SKM-1 (cell line): ENCODE results near the gene TTLL8.

ENCODE experiments used
- DNase-seq: peaks from one replicate; lab custom pipeline; 2025; ENCODE audit not compliant: unreplicated experiment; lab: John Stamatoyannopoulos, UW

Gene TTLL8

DNA sequence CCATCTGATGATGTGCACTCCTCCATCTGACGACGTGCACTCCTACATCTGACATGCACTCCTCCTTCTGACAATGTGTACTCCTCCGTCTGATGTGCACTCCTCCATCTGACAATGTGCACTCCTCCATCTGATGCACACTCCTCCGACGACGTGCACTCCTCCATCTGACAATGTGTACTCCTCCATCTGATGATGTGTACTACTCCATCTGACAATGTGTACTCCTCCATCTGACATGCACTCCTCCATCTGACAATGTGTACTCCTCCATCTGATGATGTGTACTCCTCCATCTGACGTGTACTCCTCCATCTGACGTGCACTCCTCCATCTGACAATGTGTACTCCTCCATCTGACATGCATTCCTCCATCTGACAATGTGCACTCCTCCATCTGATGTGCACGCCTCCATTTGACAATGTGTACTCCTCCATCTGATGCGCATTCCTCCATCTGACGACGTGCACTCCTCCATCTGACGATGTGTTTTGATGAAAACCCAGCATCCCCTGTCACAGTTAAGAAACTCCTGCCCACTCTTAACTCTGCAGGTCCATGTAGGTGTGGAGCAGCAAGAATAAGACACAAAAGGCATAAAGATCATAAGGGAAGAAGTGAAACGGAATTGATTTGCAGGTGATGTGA lies 35.8 kb downstream of the TTLL8 start:
- no peak for DNase-seq

DNA sequence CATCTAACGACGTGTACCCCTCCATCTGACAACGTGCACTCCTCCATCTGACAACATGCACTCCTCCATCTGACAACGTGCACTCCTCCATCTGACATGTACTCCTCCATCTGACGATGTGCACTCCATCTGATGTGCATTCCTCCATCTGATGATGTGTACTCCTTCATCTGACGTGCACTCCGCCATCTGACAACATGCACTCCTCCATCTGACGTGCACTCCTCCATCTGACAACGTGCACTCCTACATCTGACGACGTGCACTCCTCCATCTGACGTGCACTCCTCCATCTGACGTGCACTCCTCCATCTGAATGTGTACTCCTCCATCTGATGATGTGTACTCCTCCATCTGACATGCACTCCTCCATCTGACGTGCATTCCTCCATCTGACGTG lies 37.5 kb downstream of the TTLL8 start:
- DNase-seq, result no peak

DNA sequence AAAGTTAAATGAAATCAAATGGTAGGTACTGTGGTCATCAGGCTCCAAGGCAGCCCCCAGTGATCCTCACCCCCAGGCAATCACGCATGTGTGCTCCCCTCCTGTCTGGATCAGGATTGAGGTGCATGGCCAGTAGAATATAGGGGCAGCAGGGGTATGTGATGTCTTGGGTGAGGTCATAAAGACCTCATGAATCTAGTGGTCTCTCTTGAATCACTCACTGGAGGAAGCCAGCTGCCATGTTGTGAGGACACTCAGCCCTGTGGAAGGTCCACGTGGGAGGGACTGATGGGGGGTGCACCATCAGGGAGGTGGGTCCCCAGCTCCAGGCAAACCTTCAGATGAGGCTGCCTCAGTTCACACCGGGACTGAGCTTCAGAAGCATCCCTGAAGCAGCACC lies 38.8 kb downstream of the TTLL8 start:
- no peak for DNase-seq

DNA sequence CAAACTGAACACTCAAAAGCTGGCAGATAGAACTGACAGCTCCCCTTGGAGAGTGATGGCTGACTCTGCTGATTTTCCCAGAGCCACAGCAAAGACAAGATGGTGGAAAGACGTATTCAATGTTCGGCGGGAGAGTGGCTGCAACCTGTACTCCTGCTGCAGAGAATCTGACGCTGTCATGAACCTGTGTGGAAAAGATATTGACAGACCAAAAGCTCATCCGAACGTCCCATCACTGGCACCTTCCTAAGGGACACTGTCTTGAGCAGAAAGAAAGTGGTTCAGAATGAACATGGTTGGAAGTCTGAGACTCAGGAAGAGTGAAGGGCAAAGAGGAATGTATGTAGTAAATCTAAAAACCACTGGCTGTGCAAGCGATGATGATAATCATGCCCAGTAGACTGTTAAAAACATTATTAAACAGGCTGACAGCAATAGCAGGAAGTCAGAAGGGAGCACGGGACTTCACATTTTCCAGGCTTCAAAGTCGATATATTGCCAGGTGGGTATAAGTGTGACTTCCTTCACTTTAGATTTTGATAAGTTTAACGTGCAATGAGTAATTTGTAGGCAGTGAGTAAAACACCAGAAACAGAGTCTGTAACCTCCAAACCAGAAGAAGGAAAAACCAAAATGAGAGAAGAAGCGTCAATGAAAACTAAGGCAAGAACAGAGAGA lies 39.4 kb downstream of the TTLL8 start:
- no peak for DNase-seq

DNA sequence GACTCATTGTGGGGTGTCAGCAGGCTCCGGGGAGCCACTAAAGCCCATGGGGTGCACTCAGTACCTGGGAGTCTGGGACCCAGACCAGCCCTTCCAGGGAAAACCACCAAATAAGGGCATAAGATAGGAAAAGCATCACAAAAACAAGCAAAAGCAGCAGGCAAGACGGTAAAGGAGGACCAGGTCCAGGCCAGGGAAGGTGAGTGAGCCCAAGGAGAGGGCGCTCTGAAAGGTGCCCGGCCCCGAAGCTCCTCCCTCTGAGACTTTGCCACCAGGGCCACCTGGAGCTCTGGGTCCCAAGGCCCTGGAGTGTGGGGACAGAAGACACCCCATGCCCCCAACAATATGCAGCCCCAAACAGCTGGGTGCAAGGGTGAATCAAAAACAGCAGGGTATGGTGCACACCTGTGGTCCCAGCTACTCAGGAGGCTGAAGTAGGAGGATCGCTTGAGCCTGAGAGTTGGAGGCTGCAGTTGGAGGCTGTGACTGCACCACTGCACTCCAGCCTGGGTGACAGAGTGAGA lies 40.3 kb downstream of the TTLL8 start:
- DNase-seq, result no peak

DNA sequence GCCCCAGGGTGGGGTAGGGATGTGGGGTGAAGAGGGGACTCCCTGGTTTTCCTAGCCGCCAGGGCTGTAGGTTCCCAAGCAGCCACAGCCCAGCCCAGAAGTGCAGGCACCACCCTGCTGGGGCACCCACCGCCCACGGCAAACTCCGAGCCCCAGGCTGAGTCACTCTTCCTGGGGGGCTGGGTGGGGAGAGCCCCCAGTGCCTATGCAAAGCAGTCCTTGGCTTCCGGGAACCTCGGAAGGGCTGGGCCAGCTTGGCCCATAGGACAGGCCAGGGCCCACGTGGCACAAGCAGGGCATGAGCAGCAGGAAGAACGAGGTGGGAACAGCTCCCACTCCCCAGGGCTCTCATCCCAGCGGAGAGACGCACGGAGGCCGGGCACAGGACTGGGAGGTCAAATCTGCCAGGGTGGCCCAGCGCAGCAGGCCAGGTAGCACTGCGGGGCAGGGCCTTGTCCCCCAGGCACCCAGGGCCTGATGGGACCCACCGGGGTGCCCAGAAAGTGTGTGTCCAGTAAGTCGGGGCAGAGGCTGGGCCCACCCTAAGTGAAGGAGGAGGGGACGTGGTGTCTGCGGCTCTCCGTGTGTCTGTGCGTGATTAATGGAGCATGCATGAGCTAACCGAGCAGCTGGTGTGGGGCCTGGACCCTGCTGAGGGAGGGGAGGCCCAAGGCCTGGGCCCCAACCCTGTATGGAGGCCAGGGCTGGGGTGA lies 41.0 kb downstream of the TTLL8 start:
- DNase-seq, result no peak

DNA sequence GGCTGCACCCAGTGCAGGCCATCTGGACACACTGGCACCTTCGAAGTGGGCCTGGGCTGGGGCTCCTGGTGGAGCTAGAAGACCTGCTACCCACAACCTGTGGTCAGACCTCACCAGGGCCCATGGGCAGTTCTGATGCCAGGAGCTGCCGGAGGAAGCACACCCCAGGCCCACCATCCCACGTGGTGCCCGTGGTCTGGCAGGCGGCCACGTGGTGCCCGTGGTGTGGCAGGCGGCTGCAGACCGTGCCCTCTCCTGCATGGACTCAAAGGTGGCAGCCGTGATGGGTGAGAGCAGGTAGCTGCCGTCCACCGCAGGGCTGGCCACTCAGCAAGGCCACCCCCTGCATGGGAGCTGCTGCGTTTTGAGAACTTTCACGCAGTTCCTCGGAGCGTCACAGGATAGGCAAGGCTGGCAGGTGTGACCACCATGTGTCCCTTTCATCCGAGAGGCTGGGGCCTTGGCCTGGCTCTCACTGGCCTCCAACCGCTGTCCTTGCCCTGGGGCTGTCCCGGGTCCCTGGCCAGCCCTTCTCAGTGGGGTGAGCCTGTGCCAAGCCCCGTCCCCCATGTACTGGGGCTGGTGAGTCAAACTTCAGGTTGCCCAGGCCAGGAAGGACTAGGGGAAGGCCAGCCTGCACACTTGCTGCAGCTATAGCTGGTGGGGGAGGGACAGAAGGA lies 41.6 kb downstream of the TTLL8 start:
- no peak for DNase-seq

DNA sequence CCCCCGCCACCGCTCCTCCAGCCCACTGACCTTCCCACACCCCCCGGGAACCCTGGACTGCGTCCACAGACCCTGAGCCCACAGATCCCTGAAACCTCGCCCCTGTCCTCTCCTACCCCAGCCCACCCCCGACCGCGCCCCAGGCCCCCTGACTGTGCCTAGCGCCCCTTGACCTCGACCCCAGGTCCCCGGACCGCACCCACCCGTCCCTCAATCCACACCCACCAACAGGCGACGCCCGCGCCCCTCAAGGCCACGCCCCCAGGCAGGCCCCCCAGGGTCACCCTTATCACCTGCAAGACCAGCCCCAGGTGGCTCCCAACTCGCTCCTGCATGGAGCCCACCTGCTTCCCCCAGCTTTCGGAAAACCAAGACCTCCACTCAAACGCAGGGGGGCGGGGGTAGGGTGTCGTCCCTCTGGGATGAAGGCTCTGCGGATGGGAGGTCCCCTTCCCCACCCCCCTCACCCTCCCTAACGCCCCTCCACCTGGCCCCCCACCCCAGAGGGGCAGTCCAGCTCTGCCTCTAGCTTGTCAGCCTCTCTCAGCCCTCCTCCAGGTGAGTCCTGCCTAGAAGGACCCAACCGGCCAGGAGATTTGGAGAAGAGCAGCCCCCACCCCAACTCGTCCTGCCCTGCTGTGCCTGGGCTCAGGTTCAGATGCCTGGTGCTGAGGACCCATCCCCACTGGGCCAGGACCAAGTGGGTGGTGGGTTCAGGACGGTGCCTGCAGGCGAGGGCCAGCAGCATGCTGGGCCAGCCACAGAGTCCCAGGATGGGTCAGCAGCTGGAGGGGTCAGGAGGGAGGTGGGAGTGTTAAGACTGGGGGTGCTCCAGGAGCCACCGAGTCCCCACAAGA lies 42.4 kb downstream of the TTLL8 start:
- DNase-seq, result no peak

DNA sequence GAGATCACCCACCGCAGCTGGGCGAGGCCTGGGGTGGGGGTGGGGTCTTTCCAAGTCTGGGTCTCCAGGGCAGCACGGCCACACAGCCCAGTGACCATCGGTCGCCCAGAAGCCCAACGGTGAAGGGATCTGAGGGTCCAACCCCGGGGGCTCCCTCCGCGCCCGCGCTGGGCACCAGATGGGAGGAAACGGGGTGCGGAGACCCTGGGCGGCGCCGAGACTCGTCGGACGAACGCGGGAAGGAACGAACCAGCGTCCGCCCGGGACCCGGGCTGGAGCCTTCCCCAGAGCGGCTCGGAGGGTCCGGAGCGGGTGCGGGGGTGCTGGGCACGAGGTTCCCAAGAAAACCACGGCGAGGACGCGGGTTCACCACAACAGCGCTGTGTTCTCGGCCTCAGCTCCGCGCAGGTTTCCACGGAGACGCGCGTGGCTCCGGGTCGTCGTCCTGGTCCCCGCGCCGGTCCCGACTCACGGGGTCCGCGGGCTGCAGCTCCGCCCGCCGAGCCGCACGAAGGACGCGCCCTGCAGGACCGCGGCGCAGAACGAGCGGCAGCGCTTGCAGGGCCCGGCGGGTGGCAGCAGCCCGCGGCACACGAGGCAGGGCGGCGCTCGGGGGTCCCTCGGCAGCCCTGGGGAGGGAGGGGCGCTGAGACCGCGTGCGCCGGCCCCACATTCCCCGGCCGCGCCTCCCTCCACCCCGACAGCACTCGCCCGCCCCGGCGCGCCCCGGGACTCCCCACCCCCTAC lies 43.3 kb downstream of the TTLL8 start:
- DNase-seq, result no peak

DNA sequence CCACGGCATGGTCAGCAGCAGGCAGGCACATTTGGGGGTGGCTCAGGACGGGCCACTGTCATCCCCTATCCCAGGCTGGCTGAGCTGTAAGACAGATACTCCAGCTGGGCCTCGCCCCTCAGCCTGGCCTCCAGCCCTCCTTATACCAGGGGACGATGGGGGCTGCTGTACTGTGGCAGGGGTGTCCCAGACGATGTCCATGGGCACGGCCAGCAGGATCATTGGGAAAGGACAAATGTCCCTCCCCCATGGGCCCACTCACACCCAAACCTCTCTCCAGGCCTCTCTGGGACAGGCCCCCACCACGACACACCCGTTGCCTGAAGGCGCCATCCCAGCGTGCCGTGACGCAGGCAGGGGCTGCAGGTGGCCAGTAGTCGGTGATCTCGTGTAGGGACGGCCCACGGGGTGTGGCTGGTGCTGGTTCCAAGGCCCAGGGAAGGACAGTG lies 44.0 kb downstream of the TTLL8 start:
- no peak for DNase-seq

DNA sequence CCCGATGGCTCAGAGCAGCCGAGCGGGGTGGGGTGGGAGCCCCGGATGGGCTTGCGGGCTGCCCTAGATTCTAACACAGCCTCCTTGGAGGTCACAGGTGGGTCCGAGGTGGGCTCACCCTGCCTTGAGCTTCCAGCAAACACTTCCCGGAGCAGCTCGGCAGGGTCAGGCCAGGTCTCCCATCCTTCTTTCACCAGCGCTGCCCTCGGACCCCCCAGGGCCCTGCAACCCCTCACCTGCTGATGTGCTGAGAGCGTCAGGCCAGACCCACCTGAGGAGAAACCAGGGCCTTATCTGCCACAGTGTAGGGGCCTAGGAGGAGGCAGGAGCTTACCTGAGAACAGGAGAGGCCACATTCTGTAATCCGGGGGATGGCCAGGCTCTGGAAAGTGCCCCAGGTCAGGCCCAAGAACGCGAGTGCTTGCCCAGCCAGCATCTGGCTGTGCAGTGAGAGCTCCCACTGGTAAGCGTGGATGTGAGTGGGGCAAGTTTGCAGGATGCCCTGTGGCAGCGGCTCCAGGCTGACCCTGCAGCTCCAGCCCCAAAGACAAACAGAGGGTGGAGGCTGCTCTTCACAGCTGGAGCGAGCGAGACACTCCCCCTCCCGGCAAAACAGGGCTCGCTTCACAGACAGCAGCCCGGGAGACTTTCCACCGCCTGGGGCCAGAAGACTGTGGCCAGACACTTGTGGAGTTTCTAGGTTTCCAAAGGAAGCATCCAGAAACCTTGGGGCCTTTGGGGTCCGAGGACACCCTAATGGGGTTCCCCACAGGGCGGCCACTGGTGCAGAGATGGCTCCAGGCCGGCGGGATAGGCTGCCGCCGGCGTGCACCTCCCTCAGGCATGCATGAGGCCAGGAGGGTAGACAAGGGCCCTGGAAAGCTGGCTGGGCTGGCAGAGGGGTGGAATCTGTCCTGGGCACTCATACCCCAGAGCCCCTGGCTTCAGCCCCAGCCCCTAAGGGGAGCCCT lies 45.6 kb downstream of the TTLL8 start, which contains the start of gene IL17REL:
TSS of gene IL17REL (minus strand) at position 555 of the 971 bp plus-strand sequence. CDS start at position 436, 119 bp downstream.
- no peak for DNase-seq

DNA sequence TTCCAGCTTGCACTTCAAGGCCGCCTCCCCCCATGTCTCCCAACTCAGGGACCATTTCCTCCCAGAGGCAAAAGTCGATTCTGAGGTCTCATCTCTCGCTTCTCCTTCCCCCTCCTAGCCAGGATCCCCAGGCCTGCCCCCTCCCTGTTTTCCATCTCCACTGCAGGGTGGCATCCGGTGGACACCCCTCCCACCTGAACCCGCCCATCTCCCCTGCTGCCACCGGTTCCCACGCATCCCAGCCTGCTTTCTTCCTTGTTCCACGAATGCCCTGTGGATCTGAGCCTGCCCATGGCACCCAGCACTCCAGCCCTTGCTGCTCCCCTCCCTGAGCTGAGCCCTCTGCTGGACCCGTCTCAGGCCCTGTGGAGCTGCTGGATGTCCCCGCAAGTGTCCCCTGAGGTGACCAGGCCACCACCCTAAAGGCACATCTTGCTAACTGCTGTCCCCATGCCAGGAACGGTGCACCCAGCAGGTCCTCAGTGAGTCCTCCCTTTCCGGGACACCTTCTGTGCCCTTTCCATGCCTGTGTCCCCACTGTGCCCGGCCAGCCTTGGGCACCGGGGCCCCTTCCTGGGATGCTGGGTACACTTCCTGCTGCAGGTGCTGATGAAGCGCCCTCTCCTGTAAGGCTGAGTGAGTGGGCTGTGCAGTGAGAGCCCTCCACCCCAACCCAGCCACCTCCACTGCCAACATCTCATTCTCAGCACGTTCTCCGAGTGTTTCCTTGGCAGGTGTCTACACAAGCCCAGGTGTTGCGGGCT lies 46.5 kb downstream of the TTLL8 start:
- DNase-seq, result no peak

DNA sequence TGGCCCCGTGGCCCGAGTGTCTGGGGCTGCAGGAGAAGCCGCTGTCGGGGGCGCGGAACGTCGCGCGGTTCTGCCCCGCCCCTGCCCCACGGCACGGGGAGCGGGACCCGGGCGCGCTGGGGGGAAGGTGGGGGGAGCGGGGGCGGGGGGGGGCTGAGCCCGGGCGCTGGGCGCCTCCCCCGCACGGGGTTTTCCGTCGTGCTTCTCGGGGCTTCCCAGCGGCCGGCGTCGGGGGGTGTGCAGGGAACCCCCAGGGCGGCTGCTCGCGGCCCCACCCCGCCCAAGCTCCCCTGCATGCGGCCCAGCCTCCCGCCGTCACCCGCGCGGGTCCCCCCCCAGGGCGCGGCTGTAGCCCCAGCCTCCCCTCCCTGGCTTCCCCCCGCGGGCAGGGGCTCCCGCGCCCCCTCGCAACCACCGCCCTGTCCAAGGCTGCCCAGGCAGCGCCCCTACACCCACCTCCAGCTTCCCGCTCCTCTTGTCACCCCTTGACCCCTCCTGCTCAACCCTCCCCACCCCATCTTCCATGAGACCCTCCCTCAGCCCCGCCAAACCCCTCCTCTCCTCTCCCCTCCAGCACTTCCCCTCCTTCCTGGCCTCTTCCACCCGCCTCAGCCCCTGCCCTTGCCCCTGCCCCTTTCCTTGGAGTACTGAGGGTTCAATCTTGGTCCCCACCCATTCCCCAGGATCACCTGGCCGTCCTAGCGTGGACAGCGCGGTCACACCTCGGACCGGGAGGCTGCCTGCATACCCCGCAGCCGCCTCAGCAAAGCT lies 47.2 kb downstream of the TTLL8 start:
- DNase-seq, result no peak

DNA sequence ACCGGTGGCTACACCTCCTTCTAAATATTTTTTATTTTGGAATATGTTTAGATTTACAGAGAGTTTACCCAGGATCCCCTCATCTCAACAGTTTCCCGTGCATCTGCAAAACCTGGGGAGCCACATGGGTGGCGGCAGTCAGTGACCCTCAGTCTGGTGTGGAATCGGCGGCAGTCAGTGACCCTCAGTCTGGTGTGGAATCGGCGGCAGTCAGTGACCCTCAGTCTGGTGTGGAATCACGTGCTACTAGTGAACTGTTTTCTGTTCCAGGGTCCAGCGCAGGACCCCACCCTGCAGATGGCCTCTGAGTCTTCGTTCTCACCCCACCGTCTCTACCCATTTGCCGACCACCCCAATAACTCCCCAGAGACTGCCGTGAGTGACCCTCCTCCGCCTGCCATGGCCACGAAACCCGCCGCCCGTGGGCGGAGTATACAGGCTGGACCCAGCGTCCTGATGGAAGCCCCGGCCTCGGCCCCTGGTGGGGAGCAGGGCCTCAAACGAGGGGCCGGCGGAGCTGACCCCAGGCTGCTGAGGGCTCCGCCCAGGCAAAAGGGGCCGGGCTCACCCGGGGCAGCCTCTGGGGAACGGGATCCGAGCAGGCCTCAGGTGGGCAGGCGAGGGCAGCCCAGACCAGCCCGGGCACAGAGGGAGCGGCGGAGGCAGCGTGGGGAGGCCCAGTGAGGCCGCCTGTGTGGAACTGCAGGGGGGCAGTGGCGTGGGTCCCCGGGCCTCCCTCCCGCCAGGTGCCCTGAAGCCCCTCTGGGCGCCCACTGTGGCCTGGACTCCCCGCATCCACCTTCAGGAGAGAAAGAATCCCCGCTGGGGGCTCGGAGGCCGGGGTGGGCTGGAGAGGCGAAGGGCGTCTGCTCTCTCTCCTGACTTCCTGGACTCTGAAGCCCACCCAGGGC lies 48.1 kb downstream of the TTLL8 start:
- DNase-seq, result no peak

DNA sequence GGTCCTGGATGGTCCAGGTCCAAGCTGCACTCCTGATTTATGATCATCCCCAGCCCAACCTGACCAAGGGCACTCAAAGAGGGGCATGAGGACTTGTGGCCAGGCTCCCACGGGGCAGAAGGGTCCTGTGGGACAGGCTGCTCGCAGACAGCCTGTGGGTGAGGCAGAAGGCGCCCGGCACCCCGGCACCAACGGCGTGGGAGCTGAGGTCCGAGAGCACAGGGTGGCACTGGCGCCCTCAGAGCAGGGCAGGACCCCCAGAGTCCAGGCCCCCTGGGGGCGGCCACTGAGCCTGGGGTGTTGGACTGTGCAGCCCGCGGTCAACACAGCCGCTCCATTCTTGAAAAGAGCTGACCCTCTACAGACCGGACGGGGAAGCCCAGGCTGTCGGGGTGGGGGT lies 48.8 kb downstream of the TTLL8 start:
- no peak for DNase-seq
